HG03066 (cell line): Measurements from ENCODE around the gene CDK11B.
A peak's percentile ranks its signal among the peaks of the same experiment; 100 is the strongest.
"Not testable (repeated sequence)": the region's sequence is repeated elsewhere in the genome, so short reads cannot be mapped to it uniquely, and the experiment has no call there.

ENCODE experiments used
- ATAC-seq: cut with Tn5 transposase; IDR thresholded peaks from one replicate; pipeline ENCODE4 v1.9.1; 2021; ENCODE audit warnings: low read depth; ENCODE audit not compliant: unreplicated experiment

CDK11B gene

GRCh38 chr1:1683104-1683905 is 24.5 kb upstream of the CDK11B start:
- ATAC-seq, result no peak

- no peak for ATAC-seq
Observed at GRCh38 chr1:1680912-1681273, 22.1 kb upstream of the CDK11B start.

- no peak for ATAC-seq
Observed at GRCh38 chr1:1680031-1680911, 21.5 kb upstream of the CDK11B start.

DNA sequence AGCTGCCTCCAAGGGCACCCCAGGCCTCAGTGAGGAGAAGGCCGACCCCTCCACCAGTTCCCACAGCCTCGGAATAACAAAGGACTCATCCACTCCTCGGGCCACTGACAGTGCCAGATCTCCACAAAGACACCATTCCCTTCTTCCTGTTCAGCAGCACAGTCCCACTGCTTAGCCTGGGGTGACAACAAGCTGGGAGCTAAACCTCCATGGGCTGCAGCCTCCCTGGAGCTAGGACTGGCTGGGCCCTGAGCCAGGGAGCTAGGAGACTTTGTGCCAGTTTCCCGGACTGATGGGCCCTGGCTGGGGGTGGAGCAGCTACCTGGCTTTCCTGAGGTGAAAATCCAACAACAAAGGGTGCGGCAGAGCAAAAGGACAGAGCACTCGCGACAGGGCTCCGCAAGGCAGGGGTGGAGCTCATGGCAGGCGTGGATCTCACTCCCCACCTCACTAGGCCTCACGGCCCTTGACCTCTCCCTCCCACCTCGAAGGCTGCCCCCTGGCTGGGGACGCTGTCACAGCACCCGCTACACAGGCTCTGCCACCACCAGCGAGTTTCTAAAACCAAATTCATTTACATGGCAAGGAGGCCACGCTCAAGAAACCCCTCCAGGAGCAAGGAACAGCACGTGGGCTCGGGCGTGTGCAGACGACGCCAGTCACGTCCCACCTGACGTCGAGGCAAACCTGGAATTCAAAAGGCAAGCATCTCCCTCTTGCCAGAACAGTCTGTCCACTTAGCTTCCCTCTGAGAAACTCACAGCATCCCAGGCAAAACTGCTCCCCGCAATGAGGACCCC is 20.0 kb upstream of the CDK11B start:
- ATAC-seq, result no peak

DNA sequence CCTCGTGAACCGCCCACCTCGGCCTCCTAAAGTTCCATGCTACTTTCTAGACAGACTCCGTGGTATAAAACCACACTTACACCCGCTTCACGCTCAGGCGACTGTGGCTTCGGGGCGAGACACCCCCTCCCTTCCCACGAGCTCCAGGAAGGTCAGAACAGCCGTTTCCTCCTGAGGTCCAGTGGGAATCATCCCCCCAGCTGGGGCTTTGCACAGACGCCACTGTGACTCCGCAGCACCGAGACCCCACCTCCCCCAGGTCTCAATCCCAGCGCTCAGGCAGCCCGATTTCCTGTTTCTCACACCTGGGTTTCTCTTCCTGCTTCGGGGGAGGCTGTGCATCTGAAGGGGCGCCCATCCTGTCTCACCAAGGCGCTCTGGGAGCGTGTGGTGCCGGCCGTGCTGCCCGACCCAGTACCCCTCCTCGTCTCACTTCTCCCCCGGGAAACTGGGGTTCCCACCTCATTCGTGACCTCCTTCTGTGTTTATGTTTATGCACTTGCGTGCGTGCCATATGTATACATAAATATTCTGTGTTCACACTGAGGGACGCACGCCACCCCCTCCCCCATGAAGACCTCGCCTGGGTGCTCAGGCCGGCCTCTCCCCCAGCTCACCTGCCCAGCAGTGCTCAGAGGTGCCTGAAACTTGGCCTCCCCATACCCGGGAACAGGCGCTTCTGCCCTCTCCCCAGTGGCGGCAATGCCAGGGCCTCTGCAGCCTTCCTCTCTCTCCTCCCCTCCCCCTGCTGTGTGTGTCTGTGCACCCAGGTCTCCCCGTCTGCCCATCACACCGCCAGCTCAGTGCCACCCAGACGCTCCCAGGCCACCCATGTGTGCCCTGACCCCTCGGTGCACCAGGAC is 19.1 kb upstream of the CDK11B start:
- peak; percentile 61 for ATAC-seq

- ATAC-seq, result not testable (repeated sequence)
Observed at GRCh38 chr1:1676087-1676486, 17.3 kb upstream of the CDK11B start.

GRCh38 chr1:1675218-1675617 is 16.4 kb upstream of the CDK11B start:
- ATAC-seq, result not testable (repeated sequence)

DNA sequence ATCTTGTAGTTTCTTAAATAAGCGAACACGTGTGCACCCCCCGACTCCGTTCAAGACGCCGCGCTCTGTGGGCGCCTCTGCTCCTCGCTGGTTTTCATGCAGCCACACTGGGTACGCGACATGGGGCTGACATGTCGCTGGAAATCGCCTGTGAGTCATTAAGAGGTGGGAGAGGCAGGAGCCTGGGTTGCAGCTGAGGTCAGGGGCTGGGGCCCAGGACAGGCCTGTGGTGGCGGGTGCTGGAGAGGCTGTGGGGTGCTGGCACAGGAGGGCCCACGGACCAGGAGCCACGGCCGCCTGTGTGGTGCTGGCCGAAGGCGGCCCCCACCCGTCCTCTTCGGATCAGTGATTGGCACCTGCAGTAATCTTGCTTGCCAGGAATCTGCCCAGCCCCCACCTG is 16.0 kb upstream of the CDK11B start:
- ATAC-seq, result not testable (repeated sequence)

GRCh38 chr1:1672181-1672965 is 13.6 kb upstream of the CDK11B start:
- ATAC-seq, result no peak

- ATAC-seq, result no peak
Observed at GRCh38 chr1:1671365-1672119, 12.7 kb upstream of the CDK11B start.

- no peak for ATAC-seq
Observed at GRCh38 chr1:1670866-1671265, 12.1 kb upstream of the CDK11B start.

DNA sequence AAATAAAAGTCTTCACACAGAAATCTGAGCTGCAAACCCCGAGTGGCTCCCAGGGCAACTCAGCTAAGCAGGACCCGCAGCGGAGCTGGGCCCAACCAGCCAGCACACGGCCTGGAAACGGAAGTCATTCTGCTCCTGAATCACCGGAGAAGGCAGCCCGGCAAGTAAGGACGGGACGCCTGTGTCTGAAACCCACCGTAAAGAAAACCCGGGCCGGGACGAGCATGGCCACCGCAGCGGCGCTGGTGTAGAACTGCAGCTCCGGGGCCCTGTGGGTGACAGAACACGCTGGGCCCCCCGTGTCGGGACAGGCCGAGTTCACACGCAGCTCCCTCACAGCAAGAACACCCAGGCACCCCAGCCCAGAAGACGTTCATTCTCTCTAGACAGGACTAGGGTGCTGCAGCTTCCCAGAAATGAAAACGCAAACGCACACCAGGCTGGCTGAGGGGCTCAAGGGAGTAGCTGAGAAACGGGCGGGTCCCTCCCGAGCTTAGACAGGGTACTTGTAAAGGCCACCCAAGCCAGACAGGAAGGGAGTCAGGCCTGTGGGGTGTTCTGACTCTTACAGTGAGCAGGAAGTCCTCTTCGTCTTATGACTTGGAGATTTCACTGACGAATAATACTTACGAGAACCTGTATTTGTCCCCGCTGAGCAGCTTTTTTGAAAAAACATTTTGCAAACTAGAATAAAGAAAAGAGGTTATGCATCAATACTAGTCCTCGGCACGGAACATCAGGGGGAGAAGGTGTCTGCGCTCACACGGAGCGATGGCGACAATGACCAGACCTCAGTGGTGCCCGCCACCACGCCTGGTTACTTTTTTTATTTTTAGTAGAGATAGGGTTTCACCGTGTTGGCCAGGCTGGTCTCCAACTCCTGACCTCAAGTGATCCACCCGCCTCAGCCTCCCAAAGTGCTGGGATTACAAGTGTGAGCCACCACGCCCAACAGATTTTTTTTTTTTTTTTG is 10.9 kb upstream of the CDK11B start:
- no peak for ATAC-seq

- no peak for ATAC-seq
Observed at GRCh38 chr1:1666526-1666925, 7.7 kb upstream of the CDK11B start.

DNA sequence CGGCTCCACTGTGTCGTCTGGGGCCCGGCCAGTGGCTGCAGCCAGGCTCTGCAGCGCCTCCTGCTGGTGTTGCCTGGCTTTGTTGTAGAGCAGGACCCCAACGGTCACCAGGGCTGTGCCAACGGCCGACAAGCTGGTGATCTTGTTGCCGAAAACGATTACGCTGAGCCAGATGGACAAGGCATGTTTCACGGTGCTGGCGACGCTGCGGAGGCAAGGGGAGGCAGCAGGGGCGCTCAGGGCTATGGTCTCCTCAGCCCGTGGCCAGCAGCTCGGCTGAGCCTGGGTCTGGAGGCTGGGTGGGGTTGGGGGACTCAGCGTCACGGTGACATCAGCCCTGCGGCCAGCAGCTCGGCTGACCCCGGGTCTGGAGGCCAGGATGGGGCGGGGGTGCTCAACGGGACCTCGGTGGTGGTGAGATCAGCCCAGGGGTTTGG is 7.0 kb upstream of the CDK11B start:
- no peak for ATAC-seq

DNA sequence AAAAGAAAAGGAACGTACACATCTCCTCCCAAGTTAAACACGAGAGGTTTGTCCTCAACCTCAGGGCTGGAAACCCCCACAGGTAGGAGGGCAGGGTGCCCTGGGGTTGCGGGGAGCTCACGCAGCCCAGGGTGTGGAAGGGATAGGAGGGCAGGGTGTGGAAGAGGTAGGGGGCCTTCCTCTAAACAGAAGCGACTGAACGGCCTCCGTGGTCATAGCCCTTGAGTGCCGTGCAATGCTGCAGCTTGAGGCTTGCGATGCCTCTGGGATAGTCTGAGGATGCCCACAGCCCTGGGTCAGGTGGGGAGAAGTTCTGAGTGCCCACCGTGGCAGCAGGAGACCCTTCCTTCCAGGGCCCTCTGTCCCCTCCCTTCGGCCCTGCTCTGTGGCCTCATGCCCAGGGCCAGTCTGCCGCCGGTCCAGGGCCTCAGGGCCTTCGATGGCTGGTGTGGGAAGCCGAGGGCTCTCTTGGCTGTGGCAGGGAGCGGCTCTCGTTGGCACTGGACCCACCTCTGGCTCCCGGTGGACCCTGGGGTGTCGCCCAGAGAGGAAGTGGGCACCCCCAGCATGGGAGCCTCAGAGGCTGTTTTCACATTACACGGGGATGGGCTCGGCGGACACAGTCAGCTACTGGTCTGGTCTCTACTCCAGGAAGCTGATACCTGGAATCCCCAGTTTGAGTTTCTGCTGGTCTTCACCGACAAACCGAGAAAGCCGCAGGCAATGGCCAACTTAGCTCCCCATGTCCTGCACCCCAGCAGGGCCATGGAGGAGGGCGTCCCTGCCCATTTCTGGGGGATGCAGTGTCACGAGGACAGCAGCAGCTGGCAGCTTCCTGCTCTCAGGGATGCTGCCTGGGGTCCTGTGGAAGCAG is 6.4 kb upstream of the CDK11B start:
- ATAC-seq, result no peak

GRCh38 chr1:1664318-1664717 is 5.5 kb upstream of the CDK11B start:
- ATAC-seq, result not testable (repeated sequence)
